Fibroblast of pulmonary artery (primary cell): ENCODE measurements around the gene LRRC2.
"Not testable (repeated sequence)": the region's sequence is repeated elsewhere in the genome, so short reads cannot be mapped to it uniquely, and the experiment has no call there.

ENCODE experiments used
- DNase-seq: peaks from one replicate; pipeline ENCODE4 v3.0.0-alpha.2; 2010; ENCODE audit warnings: low read depth
- H3K4me3 ChIP-seq: replicated peaks from 2 replicates; pipeline ENCODE4 v1.5.1; 2011; ENCODE audit warnings: low read depth, mild to moderate bottlenecking, control low read depth, low read length, moderate library complexity
- CTCF ChIP-seq: IDR thresholded peaks from 2 replicates; pipeline ENCODE4 v1.5.1; 2011; ENCODE audit warnings: mild to moderate bottlenecking, control low read depth, low read length, inconsistent platforms; ENCODE audit errors: missing control alignments

LRRC2 gene

GRCh38 chr3:46539443-46540005 is 26.6 kb downstream of the LRRC2 start:
- DNase-seq = no peak
- H3K4me3 ChIP-seq = no peak overlapping the region

GRCh38 chr3:46538803-46539442 is 27.2 kb downstream of the LRRC2 start:
- peak; percentile 50 for DNase-seq
- no peak for TF ChIP-seq CTCF
- no peak overlapping the region for H3K4me3 ChIP-seq

More at GRCh38 chr3:46539443-46540005, 26.6 kb downstream of the LRRC2 start:
- no peak for TF ChIP-seq CTCF

GRCh38 chr3:46538425-46538802 is 27.7 kb downstream of the LRRC2 start:
- not testable (repeated sequence) for DNase-seq, H3K4me3 ChIP-seq

- H3K4me3 ChIP-seq = no peak overlapping the region
- DNase-seq = no peak
- no peak for TF ChIP-seq CTCF
Measured at GRCh38 chr3:46537779-46538178, 28.3 kb downstream of the LRRC2 start.

GRCh38 chr3:46537316-46537715 is 28.8 kb downstream of the LRRC2 start:
- no peak for DNase-seq
- H3K4me3 ChIP-seq = no peak overlapping the region
- TF ChIP-seq CTCF = no peak

- no peak for DNase-seq
- TF ChIP-seq CTCF = no peak
- no peak overlapping the region for H3K4me3 ChIP-seq
Measured at GRCh38 chr3:46536758-46537157, 29.3 kb downstream of the LRRC2 start.

- no peak for TF ChIP-seq CTCF
- no peak for DNase-seq
- no peak overlapping the region for H3K4me3 ChIP-seq
Measured at GRCh38 chr3:46535746-46536145, 30.4 kb downstream of the LRRC2 start.
